Natural killer cell (primary cell): ENCODE measurements around the gene ARL3. TPM values are rescaled to one million over a fixed set of nuclear protein-coding genes. Genes with fewer than 3 reads are reported as not detected.

ENCODE experiments used
- ATAC-seq, 3 donors: fragments of 150-1000 bp in 2 of 3; fragments of 200-7000 bp in 1 of 3; cut with Tn5 transposase; 1 replicate in 1 of 3; 2 replicates in 2 of 3; pipeline ENCODE4 v1.10.0; 2021; ENCODE audit warnings: mild to moderate bottlenecking in 2 of 3, moderate library complexity in 2 of 3
- DNase-seq, 2 donors: peaks; one replicate each; pipeline versions ENCODE4 v3.0.0 to v3.0.0-alpha.2; 2013 to 2021; ENCODE audit warnings: mixed read lengths in 1 of 2
- H3K27ac ChIP-seq: one replicate; pipeline ENCODE4 v1.5.1; 2013; ENCODE audit warnings: mild to moderate bottlenecking, low read length
- H3K27me3 ChIP-seq: one replicate; pipeline ENCODE4 v1.6.1; 2013; ENCODE audit warnings: low read length; ENCODE audit not compliant: control insufficient read depth, insufficient read depth
- H3K36me3 ChIP-seq: one replicate; pipeline ENCODE4 v1.6.1; 2013; ENCODE audit warnings: low read length; ENCODE audit not compliant: control insufficient read depth, insufficient read depth
- H3K4me1 ChIP-seq: one replicate; pipeline ENCODE4 v1.6.1; 2013; ENCODE audit warnings: low read length; ENCODE audit not compliant: control insufficient read depth, insufficient read depth
- H3K4me3 ChIP-seq: one replicate; pipeline ENCODE4 v1.5.1; 2013; ENCODE audit warnings: low read length
- H3K9me3 ChIP-seq: one replicate; pipeline ENCODE4 v1.6.1; 2013; ENCODE audit warnings: low read length; ENCODE audit not compliant: control insufficient read depth, insufficient read depth
- H3K27ac Mint-ChIP-seq, 2 donors: one replicate each; pipeline ENCODE4 v1.8.0; 2022; ENCODE audit warnings: mild to moderate bottlenecking in 2 of 2, mixed read lengths in 2 of 2, moderate library complexity in 1 of 2
- H3K27me3 Mint-ChIP-seq, 2 donors: one replicate each; pipeline ENCODE4 v1.8.0; 2022; ENCODE audit warnings: low read depth in 2 of 2, mixed read lengths in 2 of 2
- H3K36me3 Mint-ChIP-seq: one replicate; pipeline ENCODE4 v1.8.0; 2022; ENCODE audit warnings: mixed read lengths
- H3K4me1 Mint-ChIP-seq, 2 donors: one replicate each; pipeline ENCODE4 v1.8.0; 2022; ENCODE audit warnings: mixed read lengths in 2 of 2
- H3K4me3 Mint-ChIP-seq: one replicate; pipeline ENCODE4 v1.8.0; 2022; ENCODE audit warnings: mild to moderate bottlenecking, moderate library complexity, mixed read lengths
- H3K9me3 Mint-ChIP-seq, 2 donors: one replicate each; pipeline ENCODE4 v1.8.0; 2022; ENCODE audit warnings: mixed read lengths in 2 of 2
- CTCF ChIP-seq: fragments of 200-600 bp; IDR thresholded peaks from one replicate; pipeline ENCODE4 v1.8.0; 2022; ENCODE audit warnings: antibody characterized with exemption
- WGBS: methylation state at CpG from one replicate; pipeline ENCODE4 v1.1.7; 2013; ENCODE audit warnings: missing lambda C conversion rate; ENCODE audit not compliant: insufficient coverage; 5-methylcytosine and 5-hydroxymethylcytosine counted together
- intact Hi-C: fragments of 100-400 bp; cut with micrococcal nuclease; formaldehyde crosslinking; loops from one replicate; pipeline ENCODE4 v1.14.2; 2022
- total RNA-seq, 4 donors: library from RNA; stranded (reverse); fragments of 120-200 nt in 1 of 4; gene quantifications; one replicate each; pipeline versions ENCODE4 v1.2.3 to v1.2.4, GENCODE V29; 2013 to 2022

The ARL3 gene
- total RNA-seq, 3 donors from 2014 or later (not counting 1 experiment from before 2014, with no cell fraction given): 1.4 to 1.7 (median 1.5) TPM

GRCh38 chr10:102648889-102649796 is 65.1 kb downstream of the ARL3 start:
- 32% methylated on average over 25 of the region's 25 CpGs for WGBS
- H3K27me3 Mint-ChIP-seq: no peaks in the 10 kb centered on the region
- peak overlapping the region; percentile 99 for H3K4me3 Mint-ChIP-seq
- TF ChIP-seq CTCF: no peak
- peak overlapping the region; percentile 48 for H3K27ac ChIP-seq
- no peaks in the 10 kb centered on the region for H3K27me3 ChIP-seq
- peaks cover 87 to 95% of the 10 kb centered on the region in 2 donors for H3K4me1 Mint-ChIP-seq
- H3K9me3 ChIP-seq: no peaks in the 10 kb centered on the region
- H3K27ac Mint-ChIP-seq: peak overlapping the region; percentile 99
- no peak for ATAC-seq
- no peak overlapping the region for H3K4me3 ChIP-seq
- H3K9me3 Mint-ChIP-seq: no peaks in the 10 kb centered on the region
- intact Hi-C loops: loop anchor here (5.0 to 10.0 kb wide), 4 partner anchors 254 to 716 kb away; partner anchors contain the start of genes CNNM2, GBF1, NFKB2 and PITX3
- peaks cover 89% of the 10 kb centered on the region for H3K4me1 ChIP-seq
- H3K36me3 Mint-ChIP-seq: no peaks in the 10 kb centered on the region
- peak in 1 of 2 donors; percentile 71 for DNase-seq
- H3K36me3 ChIP-seq: peaks cover 4% of the 10 kb centered on the region

- H3K27ac Mint-ChIP-seq: peak overlapping the region; percentile 99
- intact Hi-C loops: loop anchor here (5.0 to 10.0 kb wide), 4 partner anchors 254 to 716 kb away; partner anchors contain the start of genes CNNM2, GBF1, NFKB2 and PITX3
- H3K9me3 Mint-ChIP-seq: no peaks in the 10 kb centered on the region
- H3K4me3 Mint-ChIP-seq: peak overlapping the region; percentile 99
- no peak for ATAC-seq
- DNase-seq: no peak
- H3K9me3 ChIP-seq: no peaks in the 10 kb centered on the region
- peaks cover 82% of the 10 kb centered on the region for H3K4me1 ChIP-seq
- peaks cover 80 to 87% of the 10 kb centered on the region in 2 donors for H3K4me1 Mint-ChIP-seq
- H3K4me3 ChIP-seq: no peak overlapping the region
- H3K36me3 Mint-ChIP-seq: no peaks in the 10 kb centered on the region
- H3K27ac ChIP-seq: peak overlapping the region; percentile 88
- 36% methylated on average over 12 of the region's 12 CpGs for WGBS
- TF ChIP-seq CTCF: no peak
- no peaks in the 10 kb centered on the region for H3K36me3 ChIP-seq
- H3K27me3 Mint-ChIP-seq: no peaks in the 10 kb centered on the region
- H3K27me3 ChIP-seq: no peaks in the 10 kb centered on the region
These were observed 65.8 kb downstream of the ARL3 start for GRCh38 chr10:102648269-102648888.

- Histone ChIP-seq H3K4me3 (peak overlapping the region; percentile 61), H3K27me3 (no peaks in the 10 kb centered on the region), H3K36me3 (no peaks in the 10 kb centered on the region), H3K9me3 (no peaks in the 10 kb centered on the region), H3K27ac (peak overlapping the region; percentile 88), H3K4me1 (peaks cover 74% of the 10 kb centered on the region)
- H3K9me3 Mint-ChIP-seq: no peaks in the 10 kb centered on the region
- DNase-seq (no peak), ATAC-seq (no peak)
- H3K4me3 Mint-ChIP-seq: peak overlapping the region; percentile 99
- H3K27me3 Mint-ChIP-seq: no peaks in the 10 kb centered on the region
- peaks cover 73 to 80% of the 10 kb centered on the region in 2 donors for H3K4me1 Mint-ChIP-seq
- TF ChIP-seq CTCF: no peak
- no peaks in the 10 kb centered on the region for H3K36me3 Mint-ChIP-seq
- H3K27ac Mint-ChIP-seq: peak overlapping the region; percentile 99
- 76% methylated on average over 7 of the region's 7 CpGs for WGBS
- intact Hi-C loops: loop anchor here (2.0 to 10.0 kb wide), 5 partner anchors 27 to 717 kb away; partner anchors contain the start of genes CNNM2, GBF1, NFKB2 and PITX3
These were observed 66.5 kb downstream of the ARL3 start for GRCh38 chr10:102647443-102648268.
